ENCODE measurements around the gene CAPG.

The CAPG gene

DNA sequence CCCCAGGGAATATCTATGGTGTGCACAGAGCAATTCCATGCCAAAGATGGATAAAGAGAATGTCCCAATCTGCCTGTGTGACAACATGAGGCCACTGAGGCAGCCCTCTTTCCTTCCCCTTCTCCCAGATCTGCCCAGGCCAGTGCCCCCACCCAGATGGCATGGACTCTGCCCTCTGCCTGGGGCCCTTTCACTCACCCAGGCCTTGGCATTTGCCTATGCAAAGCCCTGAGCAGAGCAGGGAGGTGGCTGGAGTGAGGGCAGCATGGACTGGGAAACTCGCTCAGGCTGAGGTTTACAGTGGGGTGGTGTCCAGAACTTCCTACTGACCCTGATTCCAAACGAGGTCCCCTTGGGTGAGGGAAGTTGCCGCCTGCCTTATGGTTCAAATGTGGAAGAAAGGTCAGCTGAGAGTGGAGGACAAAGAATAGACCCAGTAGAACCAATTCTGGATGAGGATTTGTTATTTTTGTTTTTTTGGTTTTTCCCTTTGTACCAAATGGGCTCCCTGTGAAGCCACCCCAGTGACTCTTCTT lies 17.2 kb upstream of the CAPG start (continued):
- TF ChIP-seq ZNF513 (tag by site-specific recombination; IDR thresholded peaks at IDR 0.05) (no peak), ZNF362 (tag by site-specific recombination; IDR thresholded peaks at IDR 0.05) (no peak), ZNF335 (tag by site-specific recombination; conservative IDR thresholded peaks at IDR 0.05) (no peak), ZNF514 (tag by site-specific recombination; IDR thresholded peaks at IDR 0.05) (no peak)
- TF ChIP-seq, protein P1, sequence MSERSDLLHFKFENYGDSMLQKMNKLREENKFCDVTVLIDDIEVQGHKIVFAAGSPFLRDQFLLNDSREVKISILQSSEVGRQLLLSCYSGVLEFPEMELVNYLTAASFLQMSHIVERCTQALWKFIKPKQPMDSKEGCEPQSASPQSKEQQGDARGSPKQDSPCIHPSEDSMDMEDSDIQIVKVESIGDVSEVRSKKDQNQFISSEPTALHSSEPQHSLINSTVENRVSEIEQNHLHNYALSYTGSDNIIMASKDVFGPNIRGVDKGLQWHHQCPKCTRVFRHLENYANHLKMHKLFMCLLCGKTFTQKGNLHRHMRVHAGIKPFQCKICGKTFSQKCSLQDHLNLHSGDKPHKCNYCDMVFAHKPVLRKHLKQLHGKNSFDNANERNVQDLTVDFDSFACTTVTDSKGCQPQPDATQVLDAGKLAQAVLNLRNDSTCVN (tag by site-specific recombination; optimal IDR thresholded peaks at IDR 0.05), result no peak

- ChIA-PET CTCF (no interaction called here), POLR2A (interaction anchor here (0.7 to 1.5 kb wide), 3 partner anchors 113 to 125 kb away, joined by 4 to 8 read pairs (median 7); partner anchors contain the start of gene MAT2A)
- Histone ChIP-seq H3K9me3 (ENCODE audit: control insufficient read depth, insufficient read depth, low read depth, low read length) (no peaks in the 10 kb centered on the region), H3K36me3 (ENCODE audit: control insufficient read depth in 2 of 2, insufficient read depth in 1 of 2, low read length in 2 of 2) (no peaks in the 10 kb centered on the region), H3K4me1 (ENCODE audit: control insufficient read depth, insufficient read depth, low read length) (no peaks in the 10 kb centered on the region), H3K27ac (ENCODE audit: extremely low read depth, low read depth, low read length) (no peak overlapping the region), H3K4me3 (ENCODE audit: low read depth, low read length) (no peak overlapping the region)
- TF ChIP-seq ZNF626 (tag by site-specific recombination; IDR thresholded peaks at IDR 0.05), result no peak
- TF ChIP-seq ZNF664 (tag by site-specific recombination; IDR thresholded peaks at IDR 0.05), result no peak
- TF ChIP-seq ZEB2 (tag by site-specific recombination; IDR thresholded peaks at IDR 0.05), result no peak
These were observed 15.4 kb upstream of the CAPG start for GRCh38 chr2:85425588-85425987.

- Histone ChIP-seq H3K9me3 (ENCODE audit: control insufficient read depth, insufficient read depth, low read depth, low read length) (no peaks in the 10 kb centered on the region), H3K4me3 (ENCODE audit: low read depth, low read length) (no peak overlapping the region), H3K27ac (ENCODE audit: extremely low read depth, low read depth, low read length) (no peak overlapping the region), H3K4me1 (ENCODE audit: control insufficient read depth, insufficient read depth, low read length) (no peaks in the 10 kb centered on the region), H3K36me3 (ENCODE audit: control insufficient read depth in 2 of 2, insufficient read depth in 1 of 2, low read length in 2 of 2) (no peaks in the 10 kb centered on the region)
- ChIA-PET CTCF (interaction anchor here (0.6 to 2.4 kb wide), 5 partner anchors 114 to 130 kb away, joined by 3 to 10 read pairs (median 3); partner anchors contain the start of gene MAT2A), POLR2A (interaction anchor here (0.9 kb wide), 1 partner anchor 123 kb away, joined by 3 read pairs; no protein-coding TSS in a partner anchor)
- TF ChIP-seq ZNF23 (tag by site-specific recombination; IDR thresholded peaks at IDR 0.05; ENCODE audit: borderline replicate concordance), result no peak
These were observed 13.4 kb upstream of the CAPG start for GRCh38 chr2:85423525-85423924.

GRCh38 chr2:85422072-85422457 lies 11.9 kb upstream of the CAPG start:
- no peak overlapping the region for H3K27ac ChIP-seq (ENCODE audit: extremely low read depth, low read depth, low read length)
- peaks cover 4% of the 10 kb centered on the region for H3K4me1 ChIP-seq (ENCODE audit: control insufficient read depth, insufficient read depth, low read length)
- no peak overlapping the region for H3K4me3 ChIP-seq (ENCODE audit: low read depth, low read length)
- H3K9me3 ChIP-seq (ENCODE audit: control insufficient read depth, insufficient read depth, low read depth, low read length), result no peaks in the 10 kb centered on the region
- ChIA-PET CTCF (interaction anchor here (0.6 to 4.2 kb wide), 8 partner anchors 8 to 155 kb away, joined by 3 to 144 read pairs (median 8); partner anchors contain the start of gene MAT2A), POLR2A (interaction anchor here (1.2 to 6.2 kb wide), 3 partner anchors 118 to 129 kb away, joined by 3 to 87 read pairs (median 20); partner anchors contain the start of gene MAT2A)
- no peaks in the 10 kb centered on the region for H3K36me3 ChIP-seq (ENCODE audit: control insufficient read depth in 2 of 2, insufficient read depth in 1 of 2, low read length in 2 of 2)
- TF ChIP-seq ZSCAN30 (tag by site-specific recombination; IDR thresholded peaks at IDR 0.05) (no peak), ZNF114 (tag by site-specific recombination; IDR thresholded peaks at IDR 0.05) (no peak), ZBTB11 (tag by site-specific recombination; conservative IDR thresholded peaks at IDR 0.05; ENCODE audit: low read depth) (no peak), ZNF175 (tag by site-specific recombination; IDR thresholded peaks at IDR 0.05) (no peak), ZNF138 (tag by site-specific recombination; IDR thresholded peaks at IDR 0.05; ENCODE audit: borderline replicate concordance) (no peak), GLI2 (tag by site-specific recombination; IDR thresholded peaks at IDR 0.05; ENCODE audit: borderline replicate concordance, low read depth) (no peak), PRDM10 (tag by site-specific recombination; IDR thresholded peaks at IDR 0.05) (no peak), ZNF621 (tag by site-specific recombination; IDR thresholded peaks at IDR 0.05) (no peak), ZNF391 (tag by site-specific recombination; IDR thresholded peaks at IDR 0.05; ENCODE audit: borderline replicate concordance, low read depth) (no peak)

All from HEK293 (cell line).